H1 (cell line): ENCODE measurements around the gene PTCH1. TPM values are rescaled to one million over a fixed set of nuclear protein-coding genes. Genes with fewer than 3 reads are reported as not detected.

Experiments
- CHD2 ChIP-seq: IDR thresholded peaks from 2 replicates; pipeline ENCODE4 v1.6.1; 2012; ENCODE audit warnings: low read length, improper control_type of control experiment
- CHD7 ChIP-seq: fragments of 300-600 bp; sonication (generic); IDR thresholded peaks from 2 replicates; pipeline ENCODE4 v1.7.1; 2012; ENCODE audit warnings: low read length, moderate library complexity, mild to moderate bottlenecking, inconsistent platforms; ENCODE audit not compliant: insufficient replicate concordance
- CTCF ChIP-seq, 3 experiments: IDR thresholded peaks; 1 replicate in 2 of 3; 2 replicates in 1 of 3; pipeline versions ENCODE4 v1.5.1 to v1.6.1; 2011; ENCODE audit warnings: low read length in 3 of 3, mild to moderate bottlenecking in 3 of 3, inconsistent platforms in 2 of 3, low read depth in 1 of 3, moderate library complexity in 1 of 3; ENCODE audit not compliant: insufficient read depth in 1 of 3; ENCODE audit errors: control extremely low read depth in 1 of 3
- SIRT6 ChIP-seq: IDR thresholded peaks from one replicate; pipeline ENCODE4 v1.7.1; 2012; ENCODE audit warnings: low read length, inconsistent platforms
- TBP ChIP-seq: IDR thresholded peaks from 2 replicates; pipeline ENCODE4 v1.6.1; 2011; ENCODE audit warnings: low read depth, low read length, improper control_type of control experiment
- TCF12 ChIP-seq: IDR thresholded peaks from 2 replicates; pipeline ENCODE4 v1.6.1; 2011; ENCODE audit warnings: low read depth, mild to moderate bottlenecking, low read length
- polyA plus RNA-seq, 7 experiments: library from polyadenylated mRNA; depleted of rRNA in 3 of 7; stranded (reverse) in 5 of 7; unstranded in 2 of 7; fragments of >200 nt in 5 of 7; fragments of 200-250 nt in 2 of 7; gene quantifications; 1 replicate in 5 of 7; 2 replicates in 1 of 7; 4 replicates in 1 of 7; pipeline versions ENCODE4 v1.2.1 to v1.2.3, GENCODE V29; 2011 to 2013; ENCODE audit warnings: missing spikeins in 2 of 7, mixed read lengths in 2 of 7
- total RNA-seq: library from RNA; stranded (reverse); fragmentation: NEBNext Ultra II Directional; extraction: Animal tissue kit (Norgen Biotek cat#: 25700); gene quantifications from 2 replicates; pipeline ENCODE4 v1.2.1, GENCODE V29; 2021

The PTCH1 gene
- total and polyA plus RNA-seq, 2 of the 8 experiments (the other 6 are each of a cell fraction or from before 2014, with no cell fraction given), result 6.4 to 34.1 TPM

GRCh38 chr9:95551406-95551805 lies 34.6 kb upstream of the PTCH1 start (continued):
- TF ChIP-seq CHD7 (no peak), CHD2 (no peak), TCF12 (no peak), CTCF (IDR thresholded peaks at IDR 0.05; ENCODE audit: control extremely low read depth in 1 of 3, insufficient read depth in 1 of 3, low read depth in 1 of 3, low read length in 3 of 3) (no peak), SIRT6 (no peak), TBP (no peak)
